Astrocyte (in vitro differentiated cells and primary cell): ENCODE results near the gene OR2K2. TPM values are rescaled to one million over a fixed set of nuclear protein-coding genes. Genes with fewer than 3 reads are reported as not detected.
"Not testable (repeated sequence)": the region's sequence is repeated elsewhere in the genome, so short reads cannot be mapped to it uniquely, and the experiment has no call there.

Experiments used
- DNase-seq: peaks from one replicate; pipeline ENCODE4 v3.0.0-alpha.2; 2010; ENCODE audit warnings: low read depth
- FAIRE-seq: peaks from 2 replicates; lab custom pipeline; 2011; peaks lifted over from hg19 to GRCh38; lab: Jason Lieb, UNC
- H2AFZ ChIP-seq: 2 replicates; pipeline ENCODE4 v1.6.0; 2012; ENCODE audit warnings: low read depth, low read length, inconsistent platforms
- H3K27ac ChIP-seq: 2 replicates; pipeline ENCODE4 v1.5.1; 2011; ENCODE audit warnings: low read depth, low read length, inconsistent platforms
- H3K27me3 ChIP-seq: 2 replicates; pipeline ENCODE4 v1.6.0; 2011; ENCODE audit warnings: low read length, inconsistent platforms; ENCODE audit not compliant: insufficient read depth
- H3K36me3 ChIP-seq: 2 replicates; pipeline ENCODE4 v1.5.1; 2011; ENCODE audit warnings: low read length, inconsistent platforms; ENCODE audit not compliant: insufficient read depth
- H3K4me1 ChIP-seq: 2 replicates; pipeline ENCODE4 v1.5.1; 2011; ENCODE audit warnings: low read length, inconsistent platforms; ENCODE audit not compliant: insufficient read depth
- H3K4me2 ChIP-seq: 2 replicates; pipeline ENCODE4 v1.6.0; 2012; ENCODE audit warnings: low read length, inconsistent platforms
- H3K4me3 ChIP-seq: 2 replicates; pipeline ENCODE4 v1.5.1; 2011; ENCODE audit warnings: low read depth, mild to moderate bottlenecking, low read length, inconsistent platforms; ENCODE audit not compliant: insufficient read depth
- H3K79me2 ChIP-seq: 2 replicates; pipeline ENCODE4 v1.6.0; 2012; ENCODE audit warnings: mild to moderate bottlenecking, low read length, inconsistent platforms; ENCODE audit not compliant: insufficient read depth
- H3K9ac ChIP-seq: 2 replicates; pipeline ENCODE4 v1.6.0; 2012; ENCODE audit warnings: mild to moderate bottlenecking, low read length, inconsistent platforms
- H3K9me3 ChIP-seq: 2 replicates; pipeline ENCODE4 v1.5.1; 2012; ENCODE audit warnings: low read depth, mild to moderate bottlenecking, low read length, inconsistent platforms; ENCODE audit not compliant: insufficient read depth
- H4K20me1 ChIP-seq: 2 replicates; pipeline ENCODE4 v1.6.0; 2012; ENCODE audit warnings: low read length, inconsistent platforms; ENCODE audit not compliant: insufficient read depth
- H3K27ac Mint-ChIP-seq: one replicate; pipeline ENCODE4 v1.8.0; 2021; ENCODE audit warnings: mild to moderate bottlenecking, mixed read lengths; ENCODE audit not compliant: unreplicated experiment
- H3K27me3 Mint-ChIP-seq: one replicate; pipeline ENCODE4 v1.8.0; 2021; ENCODE audit warnings: low read depth, mixed read lengths; ENCODE audit not compliant: unreplicated experiment
- H3K36me3 Mint-ChIP-seq: one replicate; pipeline ENCODE4 v1.8.0; 2021; ENCODE audit warnings: low read depth, mixed read lengths; ENCODE audit not compliant: unreplicated experiment
- H3K4me1 Mint-ChIP-seq: one replicate; pipeline ENCODE4 v1.8.0; 2021; ENCODE audit warnings: low read depth, mixed read lengths; ENCODE audit not compliant: unreplicated experiment
- H3K4me3 Mint-ChIP-seq: one replicate; pipeline ENCODE4 v1.8.0; 2021; ENCODE audit warnings: mild to moderate bottlenecking, moderate library complexity, mixed read lengths; ENCODE audit not compliant: unreplicated experiment
- H3K9me3 Mint-ChIP-seq: one replicate; pipeline ENCODE4 v1.8.0; 2021; ENCODE audit warnings: mild to moderate bottlenecking, mixed read lengths; ENCODE audit not compliant: unreplicated experiment
- CTCF ChIP-seq: IDR thresholded peaks from 2 replicates; pipeline ENCODE4 v1.5.1; 2011; ENCODE audit warnings: low read depth, mild to moderate bottlenecking, inconsistent platforms, low read length, moderate library complexity; ENCODE audit not compliant: insufficient read depth
- EZH2 ChIP-seq: IDR thresholded peaks from 2 replicates; pipeline ENCODE4 v1.6.1; 2012; ENCODE audit warnings: mild to moderate bottlenecking, low read length, inconsistent platforms; ENCODE audit not compliant: insufficient read depth
- total RNA-seq: library from RNA; stranded (reverse); gene quantifications from 2 replicates; pipeline ENCODE4 v1.2.1, GENCODE V29; 2021

The OR2K2 gene
- total RNA-seq, 1 donor from 2014 or later, result not detected

DNA sequence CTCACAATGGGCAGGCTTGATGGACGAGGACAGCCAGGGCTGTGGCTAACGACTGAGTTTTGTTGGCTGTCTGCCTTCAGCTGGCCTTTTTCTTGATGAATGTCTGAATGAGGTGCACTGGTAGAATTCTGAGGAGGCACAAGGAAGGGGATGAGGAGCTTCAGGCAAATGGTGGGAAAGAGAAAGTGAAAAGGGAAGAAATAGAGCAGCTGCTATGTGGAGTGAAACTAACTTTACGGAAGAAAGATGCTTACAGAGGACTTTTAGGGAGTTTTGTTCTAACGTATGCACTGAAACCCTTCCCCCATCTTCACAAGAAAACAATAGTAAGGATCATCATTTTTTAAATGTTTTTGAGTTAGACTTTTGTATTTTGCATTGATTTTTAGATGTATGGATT, 45.3 kb downstream of the OR2K2 start:
- Mint-ChIP-seq H3K4me3 (no peak overlapping the region), H3K27me3 (no peaks in the 10 kb centered on the region), H3K36me3 (no peaks in the 10 kb centered on the region), H3K9me3 (no peaks in the 10 kb centered on the region), H3K4me1 (peaks cover 17% of the 10 kb centered on the region), H3K27ac (no peak overlapping the region)
- DNase-seq, result no peak
- Histone ChIP-seq H3K79me2 (no peaks in the 10 kb centered on the region), H3K27ac (no peak overlapping the region), H3K9me3 (no peaks in the 10 kb centered on the region), H3K4me1 (peaks cover 5% of the 10 kb centered on the region), H3K4me2 (no peak overlapping the region), H3K4me3 (no peak overlapping the region), H4K20me1 (no peaks in the 10 kb centered on the region), H2AFZ (no peak overlapping the region), H3K9ac (no peak overlapping the region), H3K36me3 (no peaks in the 10 kb centered on the region), H3K27me3 (no peaks in the 10 kb centered on the region)
- TF ChIP-seq EZH2 (no peak), CTCF (no peak)
- no peak for FAIRE-seq

DNA sequence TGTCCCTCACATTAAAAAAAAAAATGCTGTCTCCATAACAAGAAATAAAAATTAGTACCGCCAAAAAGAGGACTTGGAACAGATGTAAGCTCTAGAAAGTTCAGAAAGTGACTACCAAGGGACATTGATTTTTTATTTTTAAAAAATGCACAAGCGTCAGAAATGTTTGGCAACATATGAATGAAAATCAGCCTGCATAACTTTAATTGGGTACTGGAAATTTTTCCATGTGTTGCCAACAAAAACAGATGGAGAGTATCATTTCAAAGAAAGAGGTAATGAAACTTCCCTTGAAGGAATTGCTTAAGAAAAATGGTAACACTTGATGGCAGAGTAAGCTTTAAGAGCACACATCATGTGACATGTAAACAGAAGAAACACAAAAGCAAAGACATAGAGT, 47.2 kb downstream of the OR2K2 start:
- no peaks in the 10 kb centered on the region for H3K27me3 Mint-ChIP-seq
- no peaks in the 10 kb centered on the region for H3K9me3 Mint-ChIP-seq
- FAIRE-seq (no peak), DNase-seq (no peak)
- Histone ChIP-seq H3K9me3 (no peaks in the 10 kb centered on the region), H3K4me2 (no peak overlapping the region), H3K9ac (no peak overlapping the region), H3K27me3 (no peaks in the 10 kb centered on the region), H4K20me1 (no peaks in the 10 kb centered on the region), H3K4me3 (no peak overlapping the region), H3K79me2 (no peaks in the 10 kb centered on the region), H3K4me1 (peaks cover 5% of the 10 kb centered on the region), H3K27ac (no peak overlapping the region), H3K36me3 (no peaks in the 10 kb centered on the region), H2AFZ (no peak overlapping the region)
- no peak for TF ChIP-seq CTCF
- no peak for TF ChIP-seq EZH2
- H3K4me1 Mint-ChIP-seq, result peaks cover 9% of the 10 kb centered on the region
- H3K4me3 Mint-ChIP-seq, result no peak overlapping the region
- no peak overlapping the region for H3K27ac Mint-ChIP-seq
- no peaks in the 10 kb centered on the region for H3K36me3 Mint-ChIP-seq

GRCh38 chr9:111280795-111281194, 49.2 kb downstream of the OR2K2 start:
- not testable (repeated sequence) for DNase-seq, H2AFZ ChIP-seq, H3K9me3 Mint-ChIP-seq, H3K36me3 ChIP-seq, H3K9ac ChIP-seq, H3K4me2 ChIP-seq, H3K27ac Mint-ChIP-seq, H3K9me3 ChIP-seq, H3K79me2 ChIP-seq, H3K4me3 ChIP-seq, H3K27ac ChIP-seq, H3K27me3 ChIP-seq, H3K36me3 Mint-ChIP-seq, H3K4me3 Mint-ChIP-seq, H3K27me3 Mint-ChIP-seq, H3K4me1 Mint-ChIP-seq, H3K4me1 ChIP-seq, FAIRE-seq, H4K20me1 ChIP-seq

Other genes with a start within 250 kb of the OR2K2 start
- 89.7 and 93.1 TPM in 2 replicates for gene ECPAS, start 154.2 kb upstream of the OR2K2 start, total RNA-seq
- 1.8 and 2.5 TPM in 2 replicates for gene ZNF483, start 195.0 kb upstream of the OR2K2 start, total RNA-seq